ENCODE results near the gene NACC2. TPM values are rescaled to one million over a fixed set of nuclear protein-coding genes. Genes with fewer than 3 reads are reported as not detected.

The NACC2 gene
- polyA plus RNA-seq, 3 donors: 8.1 to 32.4 (median 8.7) TPM

- 94% methylated on average over 9 of the region's 16 CpGs for WGBS (ENCODE audit: insufficient coverage)
- Histone ChIP-seq H3K4me1 (ENCODE audit: control insufficient read depth in 1 of 2, insufficient read depth in 2 of 2, low read length in 2 of 2) (peaks cover 70 to 88% of the 10 kb centered on the region in 2 donors), H3K27me3 (ENCODE audit: control insufficient read depth in 2 of 2, insufficient read depth in 2 of 2, low read length in 2 of 2) (no peaks in the 10 kb centered on the region), H3K4me3 (replicated peaks in 1 of 3; ENCODE audit: low read depth in 2 of 3, low read length in 3 of 3) (no peak overlapping the region), H3K79me2 (ENCODE audit: insufficient read depth, low read length) (peaks cover 100% of the 10 kb centered on the region), H3K9me3 (replicated peaks in 1 of 2; ENCODE audit: control insufficient read depth in 1 of 2, insufficient read depth in 1 of 2, low read length in 2 of 2) (no peaks in the 10 kb centered on the region), H4K20me1 (ENCODE audit: insufficient read depth, low read length) (peaks cover 100% of the 10 kb centered on the region), H3K36me3 (replicated peaks in 1 of 2; ENCODE audit: control insufficient read depth in 1 of 2, insufficient read depth in 2 of 2, low read length in 2 of 2) (peaks cover 8 to 24% of the 10 kb centered on the region in 2 donors), H2AFZ (ENCODE audit: insufficient read depth, low read depth, low read length, poor library complexity, severe bottlenecking) (no peak overlapping the region), H3K27ac (ENCODE audit: low read depth in 1 of 2, low read length in 2 of 2) (no peak overlapping the region), H3K9ac (ENCODE audit: insufficient read depth, low read length, poor library complexity, severe bottlenecking) (no peak overlapping the region), H3K4me2 (replicated peaks; ENCODE audit: extremely low read depth, low read length, poor library complexity, severe bottlenecking) (no peak overlapping the region)
- peaks cover 23 to 32% of the 10 kb centered on the region in 2 donors for H3K36me3 Mint-ChIP-seq
- peaks cover 72% of the 10 kb centered on the region for H3K4me1 Mint-ChIP-seq
- no peak for DNase-seq
- no peak overlapping the region for H3K27ac Mint-ChIP-seq
- no peaks in the 10 kb centered on the region for H3K27me3 Mint-ChIP-seq (ENCODE audit: low read depth in 3 of 3)
- H3K9me3 Mint-ChIP-seq: no peaks in the 10 kb centered on the region
- no peak overlapping the region for H3K4me3 Mint-ChIP-seq
- TF ChIP-seq CTCF (IDR thresholded peaks at IDR 0.05): no peak
- intact Hi-C loops (cut with micrococcal nuclease): loop anchor here (5.0 kb wide), 2 partner anchors 34 to 36 kb away; no protein-coding TSS in a partner anchor
These were observed 9.3 kb downstream of the NACC2 start for GRCh38 chr9:136085815-136086212.

- no peak for DNase-seq
- H3K4me1 ChIP-seq (ENCODE audit: control insufficient read depth in 1 of 2, insufficient read depth in 2 of 2, low read length in 2 of 2): peaks cover 70 to 88% of the 10 kb centered on the region in 2 donors
These were observed 10.8 kb downstream of the NACC2 start for GRCh38 chr9:136084063-136084944.

More at GRCh38 chr9:136084063-136084944, 10.8 kb downstream of the NACC2 start:
- WGBS (ENCODE audit: insufficient coverage): 89% methylated on average over 19 of the region's 33 CpGs
- peak overlapping the region in 1 of 2 donors; percentile 21 for H3K4me3 Mint-ChIP-seq
- Histone ChIP-seq H4K20me1 (ENCODE audit: insufficient read depth, low read length) (peaks cover 100% of the 10 kb centered on the region), H3K27ac (ENCODE audit: low read depth in 1 of 2, low read length in 2 of 2) (no peak overlapping the region), H2AFZ (ENCODE audit: insufficient read depth, low read depth, low read length, poor library complexity, severe bottlenecking) (no peak overlapping the region), H3K27me3 (ENCODE audit: control insufficient read depth in 2 of 2, insufficient read depth in 2 of 2, low read length in 2 of 2) (no peaks in the 10 kb centered on the region), H3K4me2 (replicated peaks; ENCODE audit: extremely low read depth, low read length, poor library complexity, severe bottlenecking) (no peak overlapping the region), H3K79me2 (ENCODE audit: insufficient read depth, low read length) (peaks cover 100% of the 10 kb centered on the region), H3K4me3 (replicated peaks in 1 of 3; ENCODE audit: low read depth in 2 of 3, low read length in 3 of 3) (no peak overlapping the region), H3K9me3 (replicated peaks in 1 of 2; ENCODE audit: control insufficient read depth in 1 of 2, insufficient read depth in 1 of 2, low read length in 2 of 2) (no peaks in the 10 kb centered on the region), H3K36me3 (replicated peaks in 1 of 2; ENCODE audit: control insufficient read depth in 1 of 2, insufficient read depth in 2 of 2, low read length in 2 of 2) (peaks cover 8 to 24% of the 10 kb centered on the region in 2 donors), H3K9ac (ENCODE audit: insufficient read depth, low read length, poor library complexity, severe bottlenecking) (no peak overlapping the region)
- peak overlapping the region in 4 of 7 donors; percentile 26 to 73 (median 52) for H3K27ac Mint-ChIP-seq
- H3K9me3 Mint-ChIP-seq: no peaks in the 10 kb centered on the region
- peaks cover 0 to 5% (median 0%) of the 10 kb centered on the region in 3 donors for H3K27me3 Mint-ChIP-seq (ENCODE audit: low read depth in 3 of 3)
- TF ChIP-seq CTCF (IDR thresholded peaks at IDR 0.05): no peak
- intact Hi-C loops (cut with micrococcal nuclease): no loop called here
- peaks cover 24 to 37% of the 10 kb centered on the region in 2 donors for H3K36me3 Mint-ChIP-seq
- H3K4me1 Mint-ChIP-seq: peaks cover 74% of the 10 kb centered on the region

Data from CD14-positive monocyte (primary cell).